Measurements from ENCODE around the gene VPS54.

GRCh38 chr2:63888053-63888452 is 131.2 kb downstream of the VPS54 start:
- no peak for TF ChIP-seq POLR2A (IDR thresholded peaks at IDR 0.05; ENCODE audit: low read depth, low read length)
- TF ChIP-seq POLR2AphosphoS5 (IDR thresholded peaks at IDR 0.05; ENCODE audit: low read depth, low read length), result no peak
